ENCODE data around the gene QRFP.

The QRFP gene

DNA sequence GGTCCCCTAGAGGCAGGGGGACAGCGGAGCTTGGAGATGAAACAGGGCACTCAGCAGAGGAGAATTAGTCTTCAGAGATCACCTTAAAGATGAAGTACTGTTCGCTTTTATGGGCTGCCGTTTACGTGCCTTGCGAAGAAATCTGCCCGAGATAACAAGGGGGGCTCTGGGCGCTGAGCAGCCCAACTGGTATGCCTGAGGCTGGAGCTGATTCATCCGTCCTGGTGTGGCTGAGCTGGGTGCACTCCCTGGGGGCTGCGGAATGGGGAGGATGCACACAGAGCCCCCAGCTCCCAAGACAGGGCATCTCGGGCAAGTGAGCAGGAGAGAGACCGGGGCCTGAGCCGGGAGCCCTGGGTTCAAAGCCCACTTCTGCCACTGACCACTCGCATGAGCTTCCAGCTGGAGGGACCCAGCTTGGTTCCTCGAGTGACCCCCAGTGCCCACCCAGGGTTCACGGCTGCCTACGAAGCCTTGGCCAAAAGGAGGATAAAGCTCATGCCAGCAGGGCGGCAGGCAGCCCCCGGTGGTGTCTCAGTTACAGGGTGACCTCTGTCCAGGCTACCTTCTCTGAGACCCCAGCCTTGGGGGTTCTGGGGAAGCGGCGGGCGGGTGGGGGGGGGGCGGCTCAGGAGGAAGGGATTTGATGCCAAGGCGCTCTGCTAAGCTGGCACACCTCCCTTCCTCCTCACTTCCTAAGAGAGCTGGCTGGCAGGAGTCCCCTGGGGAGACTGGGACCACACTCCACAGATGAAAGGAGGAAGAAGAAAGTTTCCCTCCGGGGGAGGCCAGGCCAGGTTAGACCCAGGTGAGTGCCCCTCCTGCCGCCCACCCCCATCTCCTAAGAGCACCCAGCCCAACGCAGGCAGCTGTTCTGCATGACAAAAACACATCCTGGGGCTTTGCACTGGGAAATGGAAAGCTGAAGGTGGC, 36.8 kb upstream of the QRFP start:
- no peak for DNase-seq

DNA sequence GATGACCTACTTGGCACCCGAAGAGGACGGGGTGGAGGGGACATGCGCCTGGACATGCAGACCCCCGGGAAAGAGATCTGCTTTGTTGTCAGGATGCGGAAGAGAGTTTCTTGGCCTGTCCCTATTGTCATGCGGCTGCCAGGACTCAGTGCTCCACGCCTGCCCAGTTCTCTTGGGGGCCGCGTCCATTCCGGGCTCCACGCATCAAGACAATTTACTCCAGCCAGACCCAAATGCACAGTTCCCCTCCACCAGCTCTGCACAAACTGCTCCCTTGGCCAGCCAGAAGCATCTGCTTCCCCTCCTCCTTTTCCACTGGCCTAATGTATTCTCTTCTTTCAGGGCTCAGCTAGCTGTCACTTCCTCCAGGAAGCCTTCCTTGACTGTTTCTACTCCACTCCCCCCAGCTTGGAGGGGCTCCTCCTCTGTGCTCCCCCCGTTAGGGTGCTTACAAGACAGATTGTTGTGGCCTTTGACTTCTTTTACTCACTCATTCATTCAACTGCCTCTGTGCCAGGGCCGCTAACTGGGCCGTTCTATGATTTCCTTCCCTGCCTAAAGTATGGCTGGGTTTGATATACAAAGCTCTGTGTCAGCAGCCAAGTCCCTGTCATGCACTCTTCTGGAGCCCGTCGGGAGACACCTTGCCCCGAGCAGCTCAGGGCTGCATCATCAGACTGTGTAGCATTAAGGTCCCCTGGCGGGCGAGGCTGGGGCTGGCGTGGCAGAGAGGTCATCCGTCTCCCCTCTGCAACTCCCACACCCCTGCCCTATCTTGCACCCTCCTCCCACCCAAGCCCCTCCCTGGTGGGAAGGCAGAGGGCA, 35.9 kb upstream of the QRFP start:
- peak; percentile 35 for DNase-seq

DNA sequence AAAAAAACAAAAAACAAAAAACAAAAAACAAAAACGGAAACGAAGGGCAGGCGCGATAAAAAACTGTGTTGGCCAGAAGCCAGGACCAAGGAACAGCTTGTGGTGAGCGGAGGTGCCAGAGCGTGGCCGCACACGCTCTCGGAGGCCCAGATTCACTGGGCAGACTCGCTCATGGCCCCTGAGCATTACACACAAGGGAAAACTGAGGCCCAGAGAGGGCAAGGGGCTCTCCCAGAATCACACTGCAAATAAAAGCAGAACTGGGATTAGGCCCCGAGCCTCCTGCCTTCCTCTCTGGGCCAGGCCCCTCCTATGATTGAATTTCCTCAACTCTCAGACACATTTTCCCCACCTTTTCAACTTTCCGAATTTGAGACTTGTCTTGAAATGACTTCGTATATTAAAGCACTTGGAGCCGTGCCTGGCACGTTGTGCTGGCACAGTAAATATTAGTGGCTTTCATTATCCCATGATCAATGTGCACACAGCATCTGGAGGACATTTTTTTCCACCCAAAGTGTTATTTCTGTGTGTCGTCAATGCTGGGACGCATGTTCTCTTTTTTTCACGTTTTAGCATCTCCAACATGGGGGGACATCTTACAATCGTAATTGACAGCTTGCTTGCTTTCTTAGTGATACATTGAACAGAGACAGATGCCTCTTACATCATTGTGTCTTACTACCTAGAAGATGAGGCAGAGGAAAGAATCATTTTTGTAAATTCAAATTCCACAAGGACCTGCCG, 35.1 kb upstream of the QRFP start:
- DNase-seq, result no peak

DNA sequence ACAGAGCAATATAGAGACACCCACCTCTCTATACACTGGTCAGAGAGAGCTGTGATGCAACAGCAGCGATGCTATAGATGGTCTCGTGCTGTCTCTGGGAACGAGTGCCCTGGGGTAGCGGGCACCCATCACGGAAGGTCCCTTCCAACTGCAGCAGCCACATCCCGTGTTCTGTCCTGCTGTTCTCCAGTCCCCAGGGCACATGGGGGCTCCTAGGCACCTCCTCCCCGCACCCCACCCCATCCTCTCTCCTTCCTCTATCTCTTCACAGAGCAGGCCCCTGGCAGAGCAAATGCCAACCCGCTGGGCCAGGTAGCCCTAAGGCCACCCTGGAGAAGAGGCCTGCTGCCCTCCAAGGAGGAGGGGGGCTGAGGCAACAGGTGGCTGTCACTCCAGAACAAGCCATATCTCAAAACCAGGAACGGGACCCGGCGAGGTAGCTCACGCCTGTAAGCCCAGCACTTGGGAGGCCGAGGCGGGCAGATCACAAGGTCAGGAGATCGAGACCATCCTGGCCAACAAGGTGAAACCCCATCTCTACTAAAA, 34.3 kb upstream of the QRFP start:
- DNase-seq, result no peak

DNA sequence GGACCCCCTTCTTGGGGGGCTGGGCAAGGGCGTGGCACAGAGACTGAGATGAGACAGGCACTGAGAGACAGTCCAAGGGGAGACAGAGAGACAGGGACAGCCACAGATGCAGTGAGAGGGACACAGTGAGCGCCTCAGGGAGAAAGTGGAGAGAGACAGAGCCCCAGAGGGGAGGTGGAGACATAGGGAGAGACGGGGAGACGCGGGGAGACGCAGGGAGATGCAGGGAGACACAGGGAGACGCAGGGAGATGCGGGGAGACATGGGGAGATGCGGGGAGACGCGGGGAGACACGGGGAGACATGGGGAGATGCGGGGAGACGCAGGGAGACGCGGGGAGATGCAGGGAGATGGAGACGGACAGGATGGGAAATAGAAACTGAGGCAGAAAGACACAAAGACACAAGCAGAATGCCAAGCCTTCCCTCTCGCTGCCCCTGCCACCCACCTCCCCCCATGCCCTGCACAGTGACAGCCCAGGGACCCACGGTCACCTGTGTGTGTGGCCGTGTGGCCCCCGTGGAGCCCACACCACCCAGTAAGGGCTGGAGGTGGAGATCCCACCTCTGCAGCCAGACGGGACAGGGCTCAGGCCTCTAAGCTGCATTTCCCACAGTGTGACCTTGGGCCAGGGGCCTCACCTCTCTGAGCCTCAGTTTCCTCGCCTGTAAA, 33.7 kb upstream of the QRFP start:
- DNase-seq, result no peak

DNA sequence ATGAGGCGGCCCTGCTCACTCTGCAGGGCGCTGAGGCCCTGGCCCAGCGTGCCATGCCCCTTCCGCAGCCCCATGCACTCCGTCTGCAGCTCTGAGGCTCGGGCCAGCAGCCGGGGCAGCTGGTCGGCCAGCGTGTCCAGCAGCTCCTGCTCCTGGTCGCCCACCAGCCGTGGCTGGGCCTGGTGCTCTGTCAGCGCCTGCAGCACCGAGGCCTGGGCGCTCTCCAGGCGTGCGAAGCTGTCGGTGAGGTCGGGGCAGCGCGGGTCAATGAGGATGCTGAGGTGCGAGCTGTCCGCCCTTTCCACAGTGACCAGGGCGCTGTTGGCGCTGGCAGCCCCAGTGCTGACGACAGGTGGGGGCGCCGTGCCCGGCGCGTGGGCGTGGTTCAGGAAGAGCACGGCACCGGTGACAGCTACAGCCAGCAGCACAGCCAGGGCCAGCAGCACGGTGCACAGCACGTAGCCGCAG, 33.0 kb upstream of the QRFP start:
- DNase-seq, result no peak

DNA sequence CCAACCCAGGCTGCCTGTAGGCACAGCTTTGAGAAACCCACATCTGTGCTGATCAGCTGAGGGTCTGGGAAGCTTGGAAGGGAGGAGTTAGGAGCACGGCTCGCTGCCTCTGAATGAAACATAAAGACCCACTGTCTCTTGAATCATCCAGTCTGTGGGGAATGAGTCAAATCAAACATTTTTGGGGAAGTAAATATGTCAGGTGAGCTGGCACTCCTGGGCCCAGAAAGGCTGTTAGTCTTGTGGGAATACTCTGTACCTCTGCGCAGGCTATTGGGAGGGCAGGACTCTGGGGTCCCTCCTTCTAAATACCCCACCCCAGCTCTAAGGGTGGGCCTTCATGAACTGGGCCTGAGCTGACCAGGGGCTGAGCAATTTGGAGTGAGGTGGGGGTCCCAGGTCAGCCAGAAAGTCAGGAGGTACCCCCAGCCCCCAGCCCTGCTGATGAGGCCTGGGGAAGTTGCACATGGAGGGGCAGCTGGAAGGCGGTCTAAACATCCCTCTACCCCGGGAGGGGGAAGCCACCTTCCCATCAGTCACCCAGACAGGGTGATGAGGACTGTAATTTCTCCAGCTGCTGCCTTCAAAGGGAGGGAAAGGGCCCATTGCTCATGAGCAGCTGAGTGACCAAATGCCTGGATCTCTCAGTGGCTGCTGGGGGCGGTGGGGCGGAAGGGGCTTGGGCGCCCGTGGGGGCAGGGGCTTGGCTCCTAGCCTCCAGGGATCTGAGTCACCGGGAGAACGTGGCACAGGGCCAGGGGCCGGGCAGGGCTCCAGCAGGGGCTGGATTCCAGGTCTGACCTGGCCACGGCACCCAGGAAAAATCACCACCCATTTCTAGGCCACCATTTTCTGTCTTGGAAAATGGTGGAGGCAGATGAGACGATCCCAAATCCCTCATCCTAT, 31.6 kb upstream of the QRFP start:
- DNase-seq, result no peak

DNA sequence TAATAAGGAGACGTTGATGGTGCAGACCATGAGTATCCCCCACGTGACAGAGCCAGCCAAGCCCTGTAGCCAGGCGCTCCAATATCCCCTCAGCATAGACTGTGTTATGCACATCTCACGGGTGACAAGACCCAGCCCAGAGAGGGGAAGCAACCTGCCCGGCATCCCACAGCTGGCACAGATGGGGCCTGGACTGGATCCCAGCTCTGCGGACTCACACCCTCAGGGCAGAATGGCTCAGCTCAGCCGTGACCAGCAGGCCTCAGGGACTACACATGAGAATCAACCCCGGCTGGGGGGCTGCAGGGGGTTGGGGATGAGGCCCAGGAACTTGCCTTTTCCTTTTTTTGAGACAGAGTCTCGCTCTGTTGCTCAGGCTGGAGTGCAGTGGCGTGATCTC, 30.7 kb upstream of the QRFP start:
- DNase-seq, result no peak

DNA sequence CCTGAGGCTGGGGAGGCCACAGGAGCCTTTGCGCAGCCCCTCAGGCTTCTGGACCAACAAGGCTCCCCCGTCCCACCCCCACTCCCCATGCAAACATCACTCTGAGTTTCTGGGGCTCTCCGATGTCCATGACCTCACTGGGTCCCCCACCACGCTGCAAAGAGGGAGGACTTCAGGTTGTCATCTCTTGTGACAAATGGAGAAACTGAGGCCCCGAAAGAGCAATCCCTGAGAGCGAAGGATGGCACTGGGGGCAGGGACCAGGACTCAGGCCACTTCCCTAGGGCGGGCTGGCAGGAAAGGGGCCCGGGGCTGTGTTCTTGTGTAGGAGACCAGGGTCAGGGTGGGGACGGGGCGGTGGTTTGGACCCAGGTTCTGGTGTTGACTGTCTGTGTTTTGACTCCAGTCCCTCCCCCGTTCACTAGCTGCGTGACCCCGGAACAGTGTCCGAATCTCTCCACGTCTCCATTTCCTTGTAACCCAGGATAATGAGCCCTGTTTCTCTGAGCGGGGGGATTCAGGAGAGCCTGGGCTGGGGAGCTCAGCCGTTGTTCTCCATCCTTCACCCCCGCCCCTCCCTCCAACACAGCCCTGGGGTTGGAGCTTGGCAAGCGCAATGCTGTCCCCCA, 28.6 kb upstream of the QRFP start:
- no peak for DNase-seq

DNA sequence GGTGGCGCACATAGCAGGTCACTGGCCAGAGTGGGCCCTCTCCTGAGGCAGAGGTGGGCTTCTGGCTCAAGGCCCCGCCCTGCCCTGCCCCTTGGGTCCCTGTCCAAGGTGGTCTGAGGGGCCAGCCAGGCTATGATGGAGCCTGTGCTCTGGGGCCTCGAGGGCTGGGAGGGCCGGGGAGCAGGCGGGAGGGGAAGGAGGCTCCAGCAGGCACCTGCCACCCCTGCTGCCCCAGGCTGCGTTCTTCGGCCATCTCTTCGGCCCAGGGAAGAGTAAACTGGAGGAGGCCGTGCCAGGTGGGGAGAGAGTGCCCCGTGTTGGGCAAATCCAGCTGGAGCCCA, 27.8 kb upstream of the QRFP start:
- DNase-seq, result no peak

DNA sequence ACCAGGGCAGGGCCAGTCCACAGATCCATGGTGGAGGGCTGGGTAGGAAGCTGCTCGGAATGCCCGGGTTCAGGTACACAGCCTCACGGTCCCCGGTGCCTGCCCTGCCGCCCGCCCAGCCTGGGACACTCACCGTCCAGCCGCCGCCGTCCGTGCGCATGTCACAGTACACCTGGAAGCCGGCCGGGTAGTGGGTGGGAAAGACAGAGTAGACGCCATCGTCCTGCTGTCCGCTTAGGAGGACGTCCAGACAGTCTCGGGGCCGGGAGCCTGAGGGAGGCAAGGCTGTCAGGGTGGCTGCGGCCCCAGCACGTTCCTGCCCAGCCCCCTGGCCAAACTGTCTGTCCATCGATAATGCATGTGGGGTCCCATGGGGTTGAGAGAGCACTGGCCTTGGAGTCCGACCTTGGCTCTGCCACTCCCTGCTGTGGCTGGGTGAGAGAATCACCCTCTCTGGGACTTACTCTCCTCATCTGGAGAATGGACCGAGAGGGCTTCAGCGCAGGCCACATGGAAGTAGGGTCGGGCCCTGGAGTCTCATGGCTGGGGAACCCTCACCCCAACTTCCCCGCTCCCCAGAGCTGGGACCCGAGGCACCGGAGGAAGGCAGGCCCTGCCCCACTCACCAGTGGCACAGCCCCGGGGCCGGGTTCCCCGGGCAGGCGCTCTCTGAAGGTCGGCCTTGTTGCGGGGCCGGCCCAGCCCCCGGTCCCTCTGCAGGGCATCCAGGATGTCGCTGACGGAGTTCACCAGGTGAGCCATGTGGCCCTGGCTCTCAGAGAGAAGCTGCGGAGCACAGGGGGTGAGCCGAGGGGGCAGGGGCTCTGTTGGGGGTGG, 27.2 kb upstream of the QRFP start:
- DNase-seq, result no peak

DNA sequence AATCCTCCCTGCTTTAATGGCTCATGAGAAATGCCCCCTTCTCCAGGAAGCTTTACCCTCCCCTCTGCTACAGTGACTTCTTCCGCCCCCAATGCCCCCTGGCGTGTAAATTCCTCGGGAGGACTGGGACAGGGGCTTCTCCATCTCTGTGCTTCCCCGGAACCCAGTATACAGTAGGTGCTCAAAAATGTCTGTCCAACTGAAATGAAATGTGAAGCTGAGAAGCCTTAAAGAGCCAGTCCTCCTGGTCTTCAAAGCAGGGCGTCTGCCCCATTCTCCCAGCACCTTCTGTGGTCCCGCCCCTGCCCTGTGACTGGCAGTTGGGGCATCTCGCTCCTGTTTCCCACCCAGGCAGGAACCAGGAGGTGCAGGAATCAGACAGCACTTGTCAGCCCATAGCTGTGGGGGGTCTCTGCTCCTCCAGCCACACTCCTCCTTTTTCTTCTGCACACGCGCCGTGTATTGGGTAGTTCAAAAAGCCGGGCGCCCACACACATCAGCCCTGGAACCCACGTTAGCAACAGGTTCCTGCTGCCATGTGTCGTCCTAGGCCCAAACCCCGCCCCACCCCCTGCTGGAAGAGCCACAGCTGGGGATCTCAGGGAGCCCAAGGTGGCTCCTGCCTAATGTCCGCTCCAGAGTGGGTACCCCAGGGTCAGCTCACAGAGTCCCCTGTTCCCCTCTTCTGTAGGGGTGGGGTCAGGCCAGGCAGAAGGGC, 26.4 kb upstream of the QRFP start:
- no peak for DNase-seq

DNA sequence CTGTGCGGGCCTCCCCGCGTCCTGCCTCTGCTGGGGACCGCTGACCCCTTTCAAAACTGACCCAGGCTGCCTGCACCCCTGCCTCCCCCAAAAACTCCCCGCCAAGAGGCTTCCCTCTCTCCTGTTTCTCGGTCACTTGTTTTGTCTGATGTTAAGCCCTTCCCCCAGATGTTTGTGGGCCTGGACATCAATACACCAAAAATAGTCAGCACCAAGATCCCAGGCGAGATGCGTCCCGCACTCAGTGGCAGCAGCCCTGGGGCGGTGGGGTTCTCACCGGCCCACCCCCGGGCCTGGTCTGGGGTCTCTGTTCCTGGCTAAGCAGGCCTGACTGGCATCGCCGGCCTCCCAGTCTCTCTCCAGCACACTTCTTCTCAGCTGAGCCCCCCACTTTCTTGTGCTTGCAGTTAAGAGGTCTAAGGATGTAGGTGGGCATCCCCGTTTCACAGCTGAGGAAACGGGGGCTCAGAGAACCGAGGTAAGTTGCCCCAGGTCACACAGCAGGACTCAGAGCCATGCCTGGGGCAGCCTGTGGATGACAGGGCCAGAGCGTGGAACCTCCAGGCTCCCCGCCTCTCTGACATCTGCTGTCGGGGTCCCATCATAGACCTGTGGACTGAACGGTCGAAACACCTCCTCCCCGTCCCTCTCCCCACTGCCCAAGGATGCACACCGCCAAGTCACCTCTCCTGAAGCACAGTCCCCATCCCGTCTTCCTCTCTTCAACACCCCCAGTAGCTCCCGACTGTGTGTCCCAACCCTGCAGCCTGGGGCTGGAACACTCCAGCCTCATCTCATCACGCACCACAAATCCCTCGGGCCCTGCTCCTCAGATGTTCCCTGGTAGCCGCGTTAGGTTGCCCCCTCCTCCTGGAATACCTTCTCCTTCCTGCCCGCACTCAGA, 25.6 kb upstream of the QRFP start:
- no peak for DNase-seq

DNA sequence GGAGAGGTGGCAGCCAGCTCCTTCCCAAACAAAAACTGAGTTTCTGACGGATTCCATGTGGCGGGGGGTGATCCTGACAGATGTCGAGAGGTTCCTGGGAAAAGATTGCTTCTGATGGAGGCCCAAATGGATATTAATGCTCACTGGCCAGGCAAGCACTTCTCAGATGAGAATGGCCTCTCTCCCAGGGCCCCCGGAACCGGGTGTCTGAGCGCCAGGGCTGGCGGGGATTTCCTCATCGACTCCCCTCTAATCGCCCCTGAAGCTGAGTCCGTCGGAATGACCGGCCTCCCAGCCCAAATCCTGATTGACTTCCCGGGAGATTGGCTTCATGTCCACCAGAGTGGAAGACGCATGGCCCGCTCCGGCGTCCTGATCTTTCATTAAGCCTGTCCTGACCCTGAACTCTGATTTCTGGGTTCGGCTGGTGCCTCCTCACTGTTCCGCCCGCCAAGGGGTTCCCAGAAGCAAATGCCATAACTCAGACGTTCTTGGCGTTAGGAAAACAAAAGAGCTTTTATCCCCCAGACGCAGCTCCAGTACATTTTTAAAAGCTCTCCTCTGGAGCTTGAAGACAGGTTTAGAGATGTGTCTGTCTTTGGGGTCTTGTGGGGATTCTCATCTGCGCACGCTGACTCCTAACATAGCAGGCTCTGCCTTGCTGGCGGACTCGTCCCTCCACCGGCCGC, 24.8 kb upstream of the QRFP start:
- no peak for DNase-seq

DNA sequence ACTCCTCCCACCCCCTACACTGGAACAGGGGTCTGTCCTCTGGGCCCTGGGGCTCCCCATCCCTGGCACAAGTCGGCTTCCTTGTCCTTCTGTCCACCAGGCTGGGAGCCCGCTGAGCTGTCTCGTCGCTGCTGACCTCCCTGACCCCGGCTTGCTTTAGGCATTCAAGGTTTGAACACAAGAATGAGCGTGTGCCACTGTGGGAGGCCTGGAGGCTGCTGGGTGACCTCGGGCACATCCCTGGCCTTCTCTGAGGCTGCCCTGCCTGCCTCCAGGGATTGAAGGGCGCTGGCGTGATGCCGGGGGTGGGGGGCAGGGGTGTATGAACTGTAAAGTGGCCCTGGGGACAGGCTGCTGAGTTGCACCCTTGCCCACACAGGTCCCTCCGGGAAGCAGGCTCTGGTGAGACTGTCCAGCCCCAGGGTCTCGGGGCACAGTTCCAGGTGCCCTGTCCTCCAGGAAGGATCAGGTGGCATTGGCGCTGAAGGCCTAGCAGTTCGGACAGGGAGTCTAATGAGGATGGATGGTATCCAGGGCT, 24.2 kb upstream of the QRFP start:
- no peak for DNase-seq

DNA sequence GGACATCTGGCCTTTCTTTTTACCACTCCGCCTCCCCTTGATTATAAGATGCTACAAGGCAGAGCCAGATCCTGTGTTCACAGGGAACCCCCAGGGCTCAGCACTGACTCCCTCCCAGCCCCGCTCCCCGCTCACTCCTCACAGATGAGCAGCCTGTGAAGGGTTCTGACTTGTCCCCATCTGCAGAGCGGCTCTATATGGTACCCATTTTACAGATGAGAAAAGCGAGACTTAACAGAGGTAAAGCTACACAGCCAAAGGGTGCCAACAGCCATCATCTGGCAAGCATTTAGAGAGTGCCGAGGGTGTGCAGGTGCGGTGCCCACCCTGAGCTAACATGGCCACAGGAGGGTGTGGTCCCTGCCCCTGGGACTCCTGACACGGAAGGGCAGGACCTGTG, 23.6 kb upstream of the QRFP start:
- no peak for DNase-seq

DNA sequence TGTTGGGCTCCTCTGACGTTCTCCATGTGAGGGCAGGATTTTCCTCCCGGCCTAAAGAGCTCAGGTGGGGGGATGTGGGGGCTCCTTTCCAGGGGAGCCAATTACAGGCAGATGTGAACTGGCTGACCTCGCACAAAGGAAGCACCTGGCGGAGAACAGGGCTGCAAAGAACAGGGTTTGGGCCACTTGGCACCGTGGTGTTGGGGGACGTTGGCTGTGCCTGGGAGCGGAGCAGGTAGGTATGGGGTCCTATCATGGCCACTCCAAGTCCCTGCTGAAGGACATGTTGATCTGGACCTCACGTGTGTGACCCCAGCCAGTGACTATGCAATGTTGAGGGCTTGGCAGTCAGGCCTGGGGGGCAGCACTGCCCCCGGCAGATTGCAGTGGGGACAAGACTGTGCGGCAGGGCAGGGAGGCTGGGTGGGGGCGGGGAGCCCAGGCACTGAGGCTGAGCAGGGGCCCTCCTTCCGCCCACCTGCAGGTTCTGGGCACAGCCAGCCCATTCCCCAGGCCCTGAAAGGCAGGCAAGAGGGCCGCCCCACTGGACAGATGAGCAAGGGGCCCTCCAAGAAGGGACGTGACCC, 23.0 kb upstream of the QRFP start:
- DNase-seq, result no peak
